ENCODE data around the gene CSKMT.

- no peak for TF ChIP-seq REST (IDR thresholded peaks at IDR 0.05; ENCODE audit: low read depth, low read length)
- no peak for TF ChIP-seq CTCF (IDR thresholded peaks at IDR 0.05 in 2 of 3, conservative IDR thresholded peaks at IDR 0.05 in 1 of 3; ENCODE audit: control insufficient read depth in 2 of 3, extremely low read depth in 1 of 3, insufficient read depth in 1 of 3, low read depth in 3 of 3, low read length in 3 of 3)
- no peak for TF ChIP-seq E2F8 (IDR thresholded peaks at IDR 0.05; ENCODE audit: low read depth, partially characterized antibody)
- no peak for TF ChIP-seq PKNOX1 (IDR thresholded peaks at IDR 0.05)
- TF ChIP-seq HDGF (IDR thresholded peaks at IDR 0.05) = no peak
- no peak for TF ChIP-seq MAX (IDR thresholded peaks at IDR 0.05; ENCODE audit: low read depth, low read length)
- TF ChIP-seq TARDBP (IDR thresholded peaks at IDR 0.05; ENCODE audit: borderline replicate concordance) = no peak
These were observed 572 bp upstream of the CSKMT start for GRCh38 chr11:62664405-62665074.
